HepG2 (cell line): ENCODE data around the gene CAPN9. TPM values are rescaled to one million over a fixed set of nuclear protein-coding genes. Genes with fewer than 3 reads are reported as not detected.

Source experiments
- CBFB ChIP-seq: sonication (generic); formaldehyde crosslinking; IDR thresholded peaks from 2 replicates; pipeline ENCODE4 v1.4.0; 2020; ENCODE audit warnings: missing genetic modification reagents
- CC2D1A ChIP-seq: sonication (generic); formaldehyde crosslinking; IDR thresholded peaks from 2 replicates; pipeline ENCODE4 v1.8.1; 2023; ENCODE audit warnings: mild to moderate bottlenecking, missing genetic modification reagents
- HNRNPUL1 ChIP-seq: fragments of 200-400 bp; formaldehyde crosslinking; IDR thresholded peaks from 2 replicates; pipeline ENCODE4 v1.6.1; 2017; ENCODE audit warnings: low read depth, mild to moderate bottlenecking, low read length, moderate library complexity
- ONECUT2 ChIP-seq: sonication (generic); formaldehyde crosslinking; IDR thresholded peaks from 2 replicates; pipeline ENCODE4 v1.4.0; 2020; ENCODE audit warnings: missing genetic modification reagents
- PAF1 ChIP-seq: IDR thresholded peaks from 2 replicates; pipeline ENCODE4 v1.6.1; 2016; ENCODE audit warnings: missing genetic modification reagents, missing compliant biosample characterization
- PLSCR1 ChIP-seq: sonication (generic); formaldehyde crosslinking; IDR thresholded peaks from 2 replicates; pipeline ENCODE4 v1.5.0; 2020; ENCODE audit warnings: missing genetic modification reagents, mild to moderate bottlenecking, borderline replicate concordance
- POLR2AphosphoS5 ChIP-seq: IDR thresholded peaks from 2 replicates; pipeline ENCODE4 v1.6.1; 2012; ENCODE audit warnings: low read depth, low read length
- RBFOX2 ChIP-seq: fragments of 200-400 bp; formaldehyde crosslinking; IDR thresholded peaks from 2 replicates; pipeline ENCODE4 v1.6.1; 2017; ENCODE audit warnings: low read depth, mild to moderate bottlenecking, low read length
- REXO4 ChIP-seq: sonication (generic); formaldehyde crosslinking; IDR thresholded peaks from 2 replicates; pipeline ENCODE4 v1.8.0; 2022; ENCODE audit warnings: missing genetic modification reagents, mild to moderate bottlenecking, borderline replicate concordance
- RNF219 ChIP-seq: sonication (generic); formaldehyde crosslinking; IDR thresholded peaks from 2 replicates; pipeline ENCODE4 v1.5.0; 2020; ENCODE audit warnings: mild to moderate bottlenecking, missing genetic modification reagents
- SNAPC4 ChIP-seq: sonication (generic); formaldehyde crosslinking; IDR thresholded peaks from 2 replicates; pipeline ENCODE4 v1.4.0; 2020; ENCODE audit warnings: mild to moderate bottlenecking, missing genetic modification reagents
- SOX5 ChIP-seq: IDR thresholded peaks from 2 replicates; pipeline ENCODE4 v1.6.1; 2016; ENCODE audit warnings: borderline replicate concordance
- TRAFD1 ChIP-seq: sonication (generic); formaldehyde crosslinking; IDR thresholded peaks from 2 replicates; pipeline ENCODE4 v1.5.1; 2020; ENCODE audit warnings: missing genetic modification reagents, mild to moderate bottlenecking, borderline replicate concordance
- ZFP37 ChIP-seq: sonication (generic); formaldehyde crosslinking; IDR thresholded peaks from 2 replicates; pipeline ENCODE4 v1.4.0; 2020; ENCODE audit warnings: missing genetic modification reagents, borderline replicate concordance
- ZNF20 ChIP-seq: sonication (generic); formaldehyde crosslinking; IDR thresholded peaks from 2 replicates; pipeline ENCODE4 v1.4.0; 2020; ENCODE audit warnings: mild to moderate bottlenecking, moderate library complexity, missing genetic modification reagents
- ZNF232 ChIP-seq: sonication (generic); formaldehyde crosslinking; IDR thresholded peaks from 2 replicates; pipeline ENCODE4 v1.4.0; 2020; ENCODE audit warnings: missing genetic modification reagents, borderline replicate concordance
- ZNF362 ChIP-seq: sonication (generic); formaldehyde crosslinking; IDR thresholded peaks from 2 replicates; pipeline ENCODE4 v1.4.0; 2020; ENCODE audit warnings: missing genetic modification reagents, mild to moderate bottlenecking, borderline replicate concordance
- polyA plus RNA-seq, 8 experiments: library from polyadenylated mRNA; depleted of rRNA in 3 of 8; stranded (reverse) in 7 of 8; unstranded in 1 of 8; fragments of >200 nt; fragmentation: Illumina TruSeq in 4 of 8; extraction: Trizol in 4 of 8; gene quantifications; 2 replicates each; pipeline versions ENCODE4 v1.2.1 to v1.2.3, GENCODE V29; 2011 to 2016; ENCODE audit warnings: low read depth in 4 of 8, missing spikeins in 1 of 8, mixed read lengths in 1 of 8; ENCODE audit not compliant: insufficient read depth in 1 of 8
- total RNA-seq, 5 experiments: library from RNA; depleted of rRNA; stranded (reverse); fragments of >200 nt; fragmentation: Illumina TruSeq; extraction: Trizol; gene quantifications; 2 replicates each; pipeline ENCODE4 v1.2.3, GENCODE V29; 2016; ENCODE audit warnings: low read depth in 1 of 5

CAPN9 gene
- total and polyA plus RNA-seq, 2 of the 13 experiments (the other 11 are each of a cell fraction or from before 2014, with no cell fraction given), result 0.04 to 0.31 TPM

GRCh38 chr1:230702934-230703678, 44.1 kb upstream of the CAPN9 start (continued):
- TF ChIP-seq RNF219 (CRISPR knock-in tag) (peak; percentile 68; the same call in 1 of the 2 replicates), SNAPC4 (CRISPR knock-in tag) (0 out of 2 replicates have a peak, but pooled peaks have one; percentile 79), ZNF362 (peak; percentile 96), ONECUT2 (peak; percentile 74; the same call in 1 of the 2 replicates), CC2D1A (CRISPR knock-in tag) (no peak), SOX5 (CRISPR knock-in tag) (peak; percentile 92), ZFP37 (peak; percentile 89), REXO4 (CRISPR knock-in tag) (no peak; the same call in 1 of the 2 replicates), HNRNPUL1 (no peak), ZNF20 (CRISPR knock-in tag) (no peak), PAF1 (CRISPR knock-in tag) (no peak), RBFOX2 (peak; percentile 75), PLSCR1 (no peak), CBFB (CRISPR knock-in tag) (peak; percentile 93; the same call in 1 of the 2 replicates), TRAFD1 (CRISPR knock-in tag) (peak; percentile 94; the same call in 1 of the 2 replicates), POLR2AphosphoS5 (no peak; the same call in none of the 2 replicates), ZNF232 (CRISPR knock-in tag) (peak; percentile 97)
